Mucosa of rectum (tissue), 2 donors: ENCODE measurements around the gene FCMR.
A peak's percentile ranks its signal among the peaks of the same experiment; 100 is the strongest.

Source experiments
- H3K27ac ChIP-seq, 2 donors: one replicate each; pipeline ENCODE4 v1.7.0; 2013; ENCODE audit warnings: inconsistent platforms in 2 of 2, low read depth in 2 of 2, low read length in 2 of 2
- H3K27me3 ChIP-seq, 2 donors: one replicate each; pipeline ENCODE4 v1.7.0; 2013; ENCODE audit warnings: low read length in 2 of 2; ENCODE audit not compliant: control insufficient read depth in 2 of 2, insufficient read depth in 2 of 2
- H3K36me3 ChIP-seq, 2 donors: one replicate each; pipeline ENCODE4 v1.7.0; 2013; ENCODE audit warnings: low read length in 2 of 2; ENCODE audit not compliant: control insufficient read depth in 2 of 2, insufficient read depth in 2 of 2
- H3K4me1 ChIP-seq, 2 donors: one replicate each; pipeline ENCODE4 v1.7.0; 2013; ENCODE audit warnings: low read length in 2 of 2, mild to moderate bottlenecking in 1 of 2; ENCODE audit not compliant: control insufficient read depth in 2 of 2, insufficient read depth in 2 of 2
- H3K4me3 ChIP-seq, 2 donors: one replicate each; pipeline ENCODE4 v1.7.0; 2013; ENCODE audit warnings: low read length in 2 of 2
- H3K9ac ChIP-seq, 2 donors: one replicate each; pipeline ENCODE4 v1.7.0; 2013; ENCODE audit warnings: low read length in 2 of 2, low read depth in 1 of 2, mild to moderate bottlenecking in 1 of 2
- H3K9me3 ChIP-seq, 2 donors: one replicate each; pipeline ENCODE4 v1.7.0; 2013; ENCODE audit warnings: low read length in 2 of 2; ENCODE audit not compliant: control insufficient read depth in 2 of 2
- donor health status: healthy.
- donor health status: Normal muscosa, but diverticular disease.

FCMR gene

DNA sequence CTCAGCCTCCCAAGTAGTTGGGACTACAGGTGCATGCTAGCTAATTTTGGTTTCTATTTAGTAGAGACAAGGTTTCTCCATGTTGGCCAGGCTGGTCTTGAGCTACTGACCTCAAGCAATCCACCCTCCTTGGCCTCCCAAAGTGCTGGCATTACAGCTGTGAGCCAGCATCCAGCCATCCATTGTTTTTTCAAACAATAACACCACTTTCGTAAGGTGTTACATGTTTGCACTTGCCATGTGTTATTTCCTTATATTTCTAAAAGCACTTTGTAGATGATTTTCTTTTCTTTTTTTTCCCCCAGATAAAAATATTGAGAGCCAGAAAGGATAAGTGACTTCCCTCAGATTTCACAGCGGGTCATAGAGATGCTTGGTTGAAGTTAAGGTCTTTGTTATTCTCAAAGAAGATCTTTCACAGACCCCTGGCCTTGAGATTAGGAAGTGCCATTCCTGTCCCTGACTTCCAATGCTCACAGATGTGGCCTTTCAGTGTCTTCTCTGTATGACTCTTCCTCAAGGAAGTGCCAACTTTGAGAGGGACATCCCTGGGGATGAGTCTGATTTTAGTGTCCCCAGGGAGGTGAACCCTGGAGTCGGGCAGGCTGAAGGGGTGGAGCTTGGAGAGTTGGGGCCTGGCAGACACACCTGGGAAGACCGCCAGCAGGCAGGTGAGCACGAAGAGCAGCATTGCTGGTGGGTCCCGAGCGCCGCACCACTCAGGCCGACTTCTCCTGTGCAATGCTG lies 18.3 kb upstream of the FCMR start:
- peak overlapping the region; percentile 84 to 90 for H3K27ac ChIP-seq
- peak overlapping the region in 1 of 2 donors; percentile 66 for H3K9ac ChIP-seq
- H3K36me3 ChIP-seq = peaks cover 60 to 77% of the 10 kb centered on the region in 2 donors
- H3K4me3 ChIP-seq = peak overlapping the region; percentile 50 to 68
- peaks cover 38 to 65% of the 10 kb centered on the region in 2 donors for H3K4me1 ChIP-seq
- H3K27me3 ChIP-seq = no peaks in the 10 kb centered on the region
- H3K9me3 ChIP-seq = no peaks in the 10 kb centered on the region

DNA sequence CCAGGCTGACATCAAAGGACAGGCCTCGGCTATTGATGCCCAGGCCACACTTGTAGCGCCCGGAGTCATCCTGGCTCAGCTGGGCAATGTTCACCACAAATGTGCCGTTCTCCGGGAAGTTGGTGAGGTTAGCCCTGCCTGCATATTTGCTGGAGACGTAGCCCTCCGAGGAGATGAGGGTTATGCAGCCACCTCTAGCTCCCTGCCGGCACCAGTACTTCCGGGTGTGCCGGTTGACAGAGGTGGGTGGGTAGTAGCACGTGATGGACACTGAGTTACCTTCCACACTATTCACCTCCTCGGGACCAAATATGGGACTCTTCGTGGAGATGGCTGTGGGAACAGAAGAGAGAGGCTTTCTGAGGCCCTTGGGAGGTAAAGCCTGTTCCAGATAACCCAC lies 17.4 kb upstream of the FCMR start:
- peaks cover 38 to 65% of the 10 kb centered on the region in 2 donors for H3K4me1 ChIP-seq
- H3K27me3 ChIP-seq = no peaks in the 10 kb centered on the region
- H3K27ac ChIP-seq = peak overlapping the region; percentile 74 to 84
- peak overlapping the region; percentile 5 to 41 for H3K9ac ChIP-seq
- peak overlapping the region in 1 of 2 donors; percentile 20 for H3K4me3 ChIP-seq
- no peaks in the 10 kb centered on the region for H3K9me3 ChIP-seq
- H3K36me3 ChIP-seq = peaks cover 67 to 79% of the 10 kb centered on the region in 2 donors

DNA sequence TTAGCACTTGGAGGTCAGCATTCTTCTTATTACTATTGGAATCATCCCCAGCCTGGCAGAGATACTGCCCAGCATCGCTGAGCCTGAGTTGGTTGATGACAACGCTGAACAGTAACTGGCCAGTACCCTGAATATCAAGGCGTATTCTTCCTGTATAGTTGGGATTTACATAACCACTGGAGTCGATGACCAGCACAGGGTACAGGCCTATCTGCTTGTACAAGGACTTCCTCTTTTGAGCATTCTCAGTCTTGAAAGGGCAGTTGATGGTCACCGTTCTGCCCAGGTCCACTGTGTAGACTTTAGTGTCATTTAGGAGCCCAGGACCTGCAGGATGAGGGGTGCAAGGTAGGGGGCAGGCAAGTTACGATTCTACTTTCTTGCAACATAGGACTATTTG lies 15.7 kb upstream of the FCMR start:
- peaks cover 31 to 53% of the 10 kb centered on the region in 2 donors for H3K4me1 ChIP-seq
- peak overlapping the region in 1 of 2 donors; percentile 48 for H3K9ac ChIP-seq
- peaks cover 70 to 77% of the 10 kb centered on the region in 2 donors for H3K36me3 ChIP-seq

DNA sequence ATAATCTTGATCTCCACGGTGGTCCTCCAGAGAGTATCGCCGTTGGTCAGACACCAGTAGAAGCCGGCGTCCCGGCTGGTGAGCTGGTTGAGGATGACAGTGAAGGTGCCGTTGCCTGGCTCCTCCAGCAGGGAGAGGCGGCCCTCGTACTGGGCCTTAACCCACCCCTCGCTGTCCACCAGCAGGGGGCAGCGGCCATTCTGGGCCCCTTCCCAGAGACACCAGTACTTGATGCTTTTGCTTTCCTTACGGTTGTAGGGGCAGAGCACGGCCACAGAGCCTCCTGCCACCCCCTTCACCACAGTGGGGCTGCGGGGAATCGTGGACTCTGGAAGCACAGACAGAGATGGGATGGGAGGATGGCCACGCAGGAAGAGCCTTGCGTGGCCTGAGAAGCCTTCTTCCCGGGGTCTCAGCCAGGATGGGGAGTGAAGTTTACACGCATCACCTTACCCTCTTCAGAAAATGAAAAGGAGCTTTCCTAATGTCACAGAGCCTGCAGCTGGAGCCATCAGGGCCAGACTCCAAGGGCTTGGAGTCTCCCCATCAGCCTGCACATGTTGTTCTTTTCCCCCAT lies 13.8 kb upstream of the FCMR start:
- peaks cover 28 to 49% of the 10 kb centered on the region in 2 donors for H3K4me1 ChIP-seq

More for the DNA sequence above, 15.7 kb upstream of the FCMR start:
- Histone ChIP-seq H3K27ac (peak overlapping the region; percentile 25 to 74), H3K27me3 (no peaks in the 10 kb centered on the region), H3K4me3 (no peak overlapping the region), H3K9me3 (no peaks in the 10 kb centered on the region)

DNA sequence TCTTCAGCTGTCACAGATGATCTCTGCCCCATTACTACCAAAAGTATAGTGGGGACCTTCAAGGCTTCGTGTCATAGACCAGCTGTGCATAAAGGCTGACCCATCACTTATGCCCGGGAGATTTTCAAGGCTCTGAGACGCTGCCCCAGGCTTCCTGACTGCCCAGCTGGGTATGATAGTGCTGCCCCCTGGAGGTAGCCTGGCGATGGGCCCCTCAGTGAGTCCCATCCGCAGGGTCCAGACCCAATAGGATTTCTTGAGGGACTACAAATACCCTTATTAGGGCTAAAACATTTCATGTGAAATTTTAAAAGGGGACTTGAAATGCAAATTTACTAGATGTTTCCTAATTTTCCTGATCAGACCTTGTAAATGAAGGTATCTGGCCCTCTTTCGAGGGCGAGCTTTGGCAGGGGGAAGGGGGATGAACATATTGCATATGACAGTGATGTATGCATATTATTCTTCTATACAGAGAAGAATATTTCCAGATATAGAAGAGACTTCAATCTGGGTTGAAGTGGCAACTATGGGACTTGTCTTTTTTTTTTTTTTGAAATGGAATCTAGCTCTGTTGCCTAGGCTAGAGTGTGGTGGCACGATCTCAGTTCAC lies 11.7 kb upstream of the FCMR start:
- H3K9me3 ChIP-seq = no peaks in the 10 kb centered on the region
- H3K9ac ChIP-seq = no peak overlapping the region
- H3K27me3 ChIP-seq = no peaks in the 10 kb centered on the region
- H3K27ac ChIP-seq = peak overlapping the region in 1 of 2 donors; percentile 38
- H3K4me3 ChIP-seq = no peak overlapping the region
- H3K4me1 ChIP-seq = peaks cover 26 to 39% of the 10 kb centered on the region in 2 donors
- H3K36me3 ChIP-seq = peaks cover 76 to 82% of the 10 kb centered on the region in 2 donors

More for the DNA sequence above, 13.8 kb upstream of the FCMR start:
- Histone ChIP-seq H3K9ac (no peak overlapping the region), H3K36me3 (peaks cover 82 to 84% of the 10 kb centered on the region in 2 donors), H3K27me3 (no peaks in the 10 kb centered on the region), H3K9me3 (no peaks in the 10 kb centered on the region), H3K4me3 (no peak overlapping the region), H3K27ac (peak overlapping the region; percentile 27 to 44)

DNA sequence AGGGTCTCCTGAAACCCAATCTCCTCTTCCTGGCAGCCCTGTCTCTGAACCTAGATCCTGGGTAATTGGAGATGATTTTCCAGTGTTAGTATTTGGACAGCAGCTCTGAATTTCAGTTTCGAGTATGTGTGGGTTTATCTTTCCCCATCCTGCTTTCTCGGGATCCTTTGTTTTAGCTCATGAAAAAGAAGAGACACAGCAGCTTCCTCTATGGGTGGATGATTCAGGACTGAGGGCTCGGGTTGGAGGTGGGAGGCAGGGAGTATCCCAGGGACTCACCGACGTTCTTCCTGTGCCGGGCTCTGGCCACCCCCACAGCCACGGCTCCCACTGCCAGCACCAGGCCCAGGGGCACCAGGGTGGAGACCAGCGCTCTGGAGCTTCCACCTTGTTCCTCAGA lies 10.4 kb upstream of the FCMR start:
- peaks cover 33 to 39% of the 10 kb centered on the region in 2 donors for H3K4me1 ChIP-seq
- peak overlapping the region; percentile 29 to 75 for H3K27ac ChIP-seq
- H3K36me3 ChIP-seq = peaks cover 67 to 71% of the 10 kb centered on the region in 2 donors
- H3K4me3 ChIP-seq = no peak overlapping the region
- no peaks in the 10 kb centered on the region for H3K27me3 ChIP-seq
- H3K9ac ChIP-seq = no peak overlapping the region
- H3K9me3 ChIP-seq = no peaks in the 10 kb centered on the region

DNA sequence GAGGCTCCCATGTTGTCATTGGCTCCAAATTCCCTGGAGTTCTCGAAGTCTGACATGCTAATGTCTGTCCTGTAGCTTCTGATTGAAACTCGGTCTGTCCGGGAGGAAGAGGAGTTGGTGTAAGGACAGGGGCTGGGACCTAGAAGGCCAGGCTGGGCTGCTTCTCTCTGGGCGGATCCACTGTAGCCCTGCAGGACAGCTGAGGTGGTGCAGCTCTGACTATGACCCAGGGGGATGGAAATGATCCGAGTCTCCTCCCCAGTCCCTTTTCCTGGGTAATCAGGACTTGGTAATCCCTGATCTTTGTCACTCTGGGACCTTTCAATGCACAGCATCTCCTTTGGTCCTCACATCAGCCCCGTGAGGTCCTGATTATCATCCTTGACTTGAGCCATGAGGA lies 10.0 kb upstream of the FCMR start:
- H3K36me3 ChIP-seq = peaks cover 62 to 66% of the 10 kb centered on the region in 2 donors
- no peak overlapping the region for H3K4me3 ChIP-seq
- H3K27me3 ChIP-seq = no peaks in the 10 kb centered on the region
- H3K9ac ChIP-seq = peak overlapping the region in 1 of 2 donors; percentile 9
- peaks cover 34 to 36% of the 10 kb centered on the region in 2 donors for H3K4me1 ChIP-seq
- H3K9me3 ChIP-seq = no peaks in the 10 kb centered on the region
- H3K27ac ChIP-seq = peak overlapping the region; percentile 6 to 75

DNA sequence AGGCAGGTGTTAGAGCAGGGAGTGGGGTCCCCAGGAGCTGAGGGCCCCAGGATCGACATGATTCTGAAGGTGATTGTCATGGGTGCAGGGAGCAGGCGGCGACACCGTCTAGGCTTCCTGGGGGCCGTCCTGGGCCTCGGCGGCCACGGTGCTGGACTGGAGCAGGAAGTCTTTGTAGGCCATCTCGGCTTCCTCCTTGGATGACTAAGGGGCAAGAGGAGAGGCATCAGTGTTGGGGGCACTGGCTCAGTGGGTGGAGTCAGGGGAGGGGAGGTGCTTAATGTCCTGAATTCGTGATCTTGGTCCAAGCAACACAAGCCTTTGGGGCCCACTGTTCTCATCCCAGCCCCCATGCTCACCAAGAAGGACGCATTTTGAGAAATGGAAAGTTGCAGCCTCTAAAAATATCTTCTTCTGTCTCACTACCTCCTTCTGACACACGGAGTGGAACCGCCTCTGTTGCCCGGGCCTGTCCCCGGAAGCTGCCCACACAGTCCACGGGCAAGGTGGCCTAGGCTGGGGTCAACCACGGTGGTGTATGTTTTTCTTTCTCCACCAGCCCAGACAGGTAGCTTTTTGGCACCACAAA lies 8.6 kb upstream of the FCMR start:
- Histone ChIP-seq H3K4me1 (peaks cover 37 to 39% of the 10 kb centered on the region in 2 donors), H3K9ac (peak overlapping the region in 1 of 2 donors; percentile 14), H3K4me3 (peak overlapping the region in 1 of 2 donors; percentile 22), H3K36me3 (peaks cover 49 to 52% of the 10 kb centered on the region in 2 donors), H3K9me3 (no peaks in the 10 kb centered on the region), H3K27me3 (no peaks in the 10 kb centered on the region), H3K27ac (peak overlapping the region in 1 of 2 donors; percentile 75)

DNA sequence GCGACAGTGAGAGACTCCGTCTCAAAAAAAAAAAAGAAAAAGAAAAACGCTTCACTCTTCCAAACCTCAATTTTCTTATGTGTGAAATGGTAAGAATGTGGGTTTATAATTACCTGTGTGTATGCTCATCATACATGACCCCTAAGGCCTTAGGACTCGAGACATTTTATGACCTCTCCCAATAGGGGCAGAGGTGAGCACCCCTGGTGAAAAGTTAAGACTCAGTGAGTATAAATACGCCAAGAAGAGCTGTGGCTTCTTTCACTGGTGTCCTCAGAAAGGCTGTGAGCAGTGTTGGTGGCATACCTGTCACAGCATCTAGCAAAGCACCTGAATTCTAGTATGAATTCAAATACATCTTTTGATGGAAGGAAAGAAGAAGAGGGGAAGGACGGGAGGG lies 7.8 kb upstream of the FCMR start:
- Histone ChIP-seq H3K9me3 (no peaks in the 10 kb centered on the region), H3K27me3 (no peaks in the 10 kb centered on the region), H3K27ac (peak overlapping the region; percentile 36 to 75), H3K4me3 (no peak overlapping the region), H3K9ac (peak overlapping the region in 1 of 2 donors; percentile 14), H3K36me3 (peaks cover 42 to 45% of the 10 kb centered on the region in 2 donors), H3K4me1 (peaks cover 45% of the 10 kb centered on the region in 2 donors)
